Esophagus (tissue), 2 donors: ENCODE results near the gene F10. TPM values are rescaled to one million over a fixed set of nuclear protein-coding genes. Genes with fewer than 3 reads are reported as not detected.

ENCODE experiments used
- H3K27ac ChIP-seq, 2 donors: one replicate each; pipeline ENCODE4 v1.5.1; 2013; ENCODE audit warnings: low read depth in 2 of 2, mild to moderate bottlenecking in 2 of 2, inconsistent platforms in 1 of 2, low read length in 1 of 2, moderate library complexity in 1 of 2
- H3K27me3 ChIP-seq, 2 donors: one replicate each; pipeline ENCODE4 v1.6.1; 2013; ENCODE audit warnings: low read length in 2 of 2, control low read depth in 1 of 2, mild to moderate bottlenecking in 1 of 2; ENCODE audit not compliant: insufficient read depth in 2 of 2, control insufficient read depth in 1 of 2
- H3K36me3 ChIP-seq, 2 donors: one replicate each; pipeline ENCODE4 v1.6.1; 2013; ENCODE audit warnings: low read length in 1 of 2; ENCODE audit not compliant: control insufficient read depth in 2 of 2, insufficient read depth in 2 of 2
- H3K4me1 ChIP-seq, 2 donors: one replicate each; pipeline ENCODE4 v1.6.1; 2013; ENCODE audit warnings: low read length in 1 of 2; ENCODE audit not compliant: control insufficient read depth in 2 of 2, insufficient read depth in 2 of 2
- H3K4me3 ChIP-seq, 2 donors: one replicate each; pipeline ENCODE4 v1.5.1; 2013; ENCODE audit warnings: low read length in 2 of 2, mild to moderate bottlenecking in 2 of 2, low read depth in 1 of 2, moderate library complexity in 1 of 2
- H3K9me3 ChIP-seq, 2 donors: one replicate each; pipeline ENCODE4 v1.6.1; 2013; ENCODE audit warnings: mild to moderate bottlenecking in 2 of 2, low read depth in 1 of 2, low read length in 1 of 2, moderate library complexity in 1 of 2; ENCODE audit not compliant: control insufficient read depth in 2 of 2, insufficient read depth in 1 of 2
- WGBS, 2 donors: extraction: QIAGEN DNeasy Blood & Tissue Kit; methylation state at CpG; one replicate each; pipeline ENCODE4 v1.1.7; 2013; 5-methylcytosine and 5-hydroxymethylcytosine counted together
- polyA plus RNA-seq, 2 donors: library from polyadenylated mRNA; stranded (reverse); fragments of 200-250 nt; gene quantifications; one replicate each; pipeline ENCODE4 v1.2.3, GENCODE V29; 2013
- donor health status: healthy with polysubstance abuse.
- donor health status: Bipolar disorder and iron deficiency.

Gene F10
- polyA plus RNA-seq, 2 donors, result 1.6 to 4.5 TPM

DNA sequence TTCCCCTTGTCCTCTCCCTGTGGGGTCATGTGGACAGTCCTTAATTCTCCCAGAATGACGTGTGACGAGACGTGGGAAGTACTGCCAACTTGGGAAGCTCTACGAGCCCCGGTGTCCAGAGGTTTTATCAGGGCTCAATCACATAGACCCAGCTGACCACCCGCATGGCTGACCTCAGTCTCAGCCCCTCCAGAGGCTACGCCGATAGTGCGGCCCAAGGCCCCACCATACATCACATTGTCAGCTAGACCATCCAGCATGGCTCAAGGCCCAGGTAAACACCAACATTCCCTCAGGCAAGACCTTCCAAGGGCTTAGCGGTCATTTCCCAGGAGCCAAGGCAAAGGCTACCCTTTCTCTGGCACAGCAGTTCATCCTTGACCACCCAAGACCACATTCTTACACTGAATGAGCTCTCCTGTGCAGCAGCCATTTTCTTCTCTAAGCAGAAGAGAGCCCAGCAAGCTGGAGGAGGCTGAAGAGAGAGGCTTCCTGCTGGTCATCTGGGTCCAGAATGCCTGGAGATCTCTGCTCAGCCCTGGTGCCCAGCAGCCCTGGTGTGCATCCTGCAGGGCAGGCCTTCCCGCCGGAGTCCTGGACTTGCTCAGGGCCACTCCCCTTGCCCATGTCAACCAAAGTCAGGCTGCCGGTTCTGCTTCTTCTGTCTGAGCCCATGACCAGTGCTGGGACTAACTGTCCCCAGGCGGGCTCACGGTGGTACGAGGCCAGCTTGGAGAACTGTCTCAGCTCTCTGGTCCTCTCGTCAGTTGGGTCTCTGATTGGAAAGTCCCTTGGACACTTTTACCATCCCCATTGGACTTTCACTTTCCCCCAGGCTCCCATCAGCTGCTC lies 7.9 kb upstream of the F10 start:
- H3K27me3 ChIP-seq, result peaks cover 3 to 9% of the 10 kb centered on the region in 2 donors
- peaks cover 0 to 4% of the 10 kb centered on the region in 2 donors for H3K9me3 ChIP-seq
- H3K27ac ChIP-seq, result no peak overlapping the region
- H3K4me1 ChIP-seq, result peaks cover 8 to 9% of the 10 kb centered on the region in 2 donors
- H3K4me3 ChIP-seq, result no peak overlapping the region
- WGBS, 2 donors, result 87 to 90% methylated on average over 17 of the region's 17 CpGs
- no peaks in the 10 kb centered on the region for H3K36me3 ChIP-seq

DNA sequence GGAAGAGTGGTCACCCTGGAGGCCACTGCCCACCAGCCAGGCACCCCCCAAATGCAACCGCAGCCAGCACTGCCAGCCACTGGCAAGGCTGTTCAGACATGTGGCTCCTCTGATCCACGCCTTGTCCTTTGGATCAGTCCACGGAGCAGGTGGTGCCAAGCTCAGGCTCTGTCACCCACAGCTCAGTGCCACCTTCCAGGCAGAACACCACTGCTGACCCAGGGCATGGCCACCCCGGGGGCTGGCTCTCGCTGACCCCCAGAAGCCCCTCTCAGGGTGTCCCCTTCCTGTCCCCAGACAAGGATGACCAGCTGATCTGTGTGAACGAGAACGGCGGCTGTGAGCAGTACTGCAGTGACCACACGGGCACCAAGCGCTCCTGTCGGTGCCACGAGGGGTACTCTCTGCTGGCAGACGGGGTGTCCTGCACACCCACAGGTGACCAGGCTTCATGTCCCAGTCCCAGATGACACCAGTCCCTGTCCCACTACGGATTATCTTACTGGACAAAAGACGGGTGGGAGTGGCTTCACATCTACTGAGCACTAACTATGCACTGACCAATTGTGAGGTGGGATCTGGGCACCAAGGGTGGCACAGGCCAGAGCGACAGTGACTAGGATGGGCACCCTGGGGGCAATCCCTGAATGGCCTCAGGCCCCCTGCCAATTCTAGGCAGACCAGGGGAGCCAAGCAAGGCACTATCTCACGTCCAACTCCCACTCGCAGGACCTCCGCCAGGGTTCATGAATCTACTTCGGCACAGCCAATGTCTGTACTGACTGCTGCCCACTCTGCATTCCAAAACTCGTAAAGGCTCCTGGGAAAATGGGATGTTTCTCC lies 7.0 kb upstream of the F10 start:
- H3K4me1 ChIP-seq, result peaks cover under 1 to 2% of the 10 kb centered on the region in 2 donors
- H3K27ac ChIP-seq, result no peak overlapping the region
- 77 to 81% methylated on average over 21 of the region's 21 CpGs for WGBS, 2 donors
- H3K27me3 ChIP-seq, result peaks cover 0 to under 1% of the 10 kb centered on the region in 2 donors
- no peak overlapping the region for H3K4me3 ChIP-seq
- H3K9me3 ChIP-seq, result peaks cover 0 to 4% of the 10 kb centered on the region in 2 donors
- no peaks in the 10 kb centered on the region for H3K36me3 ChIP-seq

DNA sequence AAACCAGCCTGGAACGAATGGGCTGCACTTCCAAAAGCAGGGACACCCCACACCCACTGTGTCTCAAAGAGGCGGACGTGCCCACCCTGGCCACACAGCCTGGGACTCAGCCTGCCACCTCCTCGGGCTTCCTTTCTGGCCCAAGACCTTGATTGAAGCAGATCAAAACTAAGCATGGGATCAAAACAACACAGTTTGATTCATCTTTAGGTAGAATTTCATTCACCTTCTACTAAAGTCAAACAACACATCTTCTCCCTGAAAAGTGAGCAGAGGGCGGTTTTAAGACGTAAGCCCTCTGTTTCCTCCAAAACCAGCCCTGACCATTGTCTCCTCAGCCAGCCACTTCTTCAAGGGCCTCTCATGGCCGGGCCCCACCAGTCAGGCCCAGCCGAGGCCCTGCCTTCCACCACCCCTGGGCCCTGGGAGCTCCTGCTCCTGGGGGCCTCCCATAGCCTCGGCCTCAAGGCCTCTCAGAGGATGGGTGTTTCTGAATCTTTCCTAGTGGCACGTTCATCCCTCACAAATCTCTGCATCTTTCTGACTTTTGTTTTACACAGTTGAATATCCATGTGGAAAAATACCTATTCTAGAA lies 6.3 kb upstream of the F10 start:
- no peaks in the 10 kb centered on the region for H3K36me3 ChIP-seq
- H3K27ac ChIP-seq, result no peak overlapping the region
- H3K4me3 ChIP-seq, result no peak overlapping the region
- no peaks in the 10 kb centered on the region for H3K27me3 ChIP-seq
- peaks cover 0 to 4% of the 10 kb centered on the region in 2 donors for H3K9me3 ChIP-seq
- 83 to 85% methylated on average over 10 of the region's 10 CpGs for WGBS, 2 donors
- no peaks in the 10 kb centered on the region for H3K4me1 ChIP-seq

DNA sequence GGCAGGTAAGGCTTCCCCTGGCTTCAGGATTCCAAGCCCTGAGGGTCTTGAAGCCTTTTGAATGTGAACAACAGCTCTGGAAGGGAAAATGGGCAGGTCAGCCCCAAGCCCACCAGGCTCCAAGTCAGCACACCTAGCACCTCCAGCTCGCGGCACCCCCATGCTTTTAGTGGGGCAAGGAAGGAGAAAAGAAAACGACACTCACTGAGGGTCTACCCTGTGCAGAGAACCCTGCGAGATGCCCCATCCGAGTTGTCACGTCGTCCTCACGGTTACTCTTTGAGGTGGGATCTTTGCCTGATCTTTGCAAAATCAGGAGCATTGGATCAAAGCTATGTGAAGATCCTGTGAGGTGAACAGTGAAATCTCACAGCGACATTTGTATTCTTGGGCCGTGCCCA lies 5.7 kb upstream of the F10 start:
- WGBS, 2 donors, result 84 to 85% methylated on average over 10 of the region's 10 CpGs
- H3K36me3 ChIP-seq, result no peaks in the 10 kb centered on the region
- H3K4me3 ChIP-seq, result no peak overlapping the region
- no peaks in the 10 kb centered on the region for H3K4me1 ChIP-seq
- H3K9me3 ChIP-seq, result peaks cover 0 to 4% of the 10 kb centered on the region in 2 donors
- H3K27ac ChIP-seq, result no peak overlapping the region
- no peaks in the 10 kb centered on the region for H3K27me3 ChIP-seq

DNA sequence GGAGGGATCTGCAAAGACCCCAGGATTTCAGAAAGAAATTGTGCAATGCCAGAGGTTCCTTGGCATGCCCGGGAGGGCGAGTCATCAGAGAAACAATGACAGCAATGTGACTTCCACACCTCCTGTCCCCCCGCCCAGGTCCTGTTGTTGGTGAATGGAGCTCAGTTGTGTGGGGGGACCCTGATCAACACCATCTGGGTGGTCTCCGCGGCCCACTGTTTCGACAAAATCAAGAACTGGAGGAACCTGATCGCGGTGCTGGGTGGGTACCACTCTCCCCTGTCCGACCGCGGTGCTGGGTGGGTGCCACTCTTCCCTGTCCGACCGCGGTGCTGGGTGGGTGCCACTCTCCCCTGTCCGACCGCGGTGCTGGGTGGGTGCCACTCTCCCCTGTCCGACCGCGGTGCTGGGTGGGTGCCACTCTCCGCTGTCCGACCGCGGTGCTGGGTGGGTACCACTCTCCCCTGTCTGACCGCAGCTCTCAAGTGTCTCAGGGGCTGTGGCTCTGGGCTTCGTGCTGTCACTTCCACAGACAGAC lies 5.2 kb upstream of the F10 start:
- Histone ChIP-seq H3K27me3 (no peaks in the 10 kb centered on the region), H3K4me1 (no peaks in the 10 kb centered on the region), H3K9me3 (peaks cover 0 to 4% of the 10 kb centered on the region in 2 donors), H3K36me3 (no peaks in the 10 kb centered on the region), H3K27ac (no peak overlapping the region), H3K4me3 (no peak overlapping the region)
- 87% methylated on average over 26 of the region's 26 CpGs for WGBS, 2 donors

DNA sequence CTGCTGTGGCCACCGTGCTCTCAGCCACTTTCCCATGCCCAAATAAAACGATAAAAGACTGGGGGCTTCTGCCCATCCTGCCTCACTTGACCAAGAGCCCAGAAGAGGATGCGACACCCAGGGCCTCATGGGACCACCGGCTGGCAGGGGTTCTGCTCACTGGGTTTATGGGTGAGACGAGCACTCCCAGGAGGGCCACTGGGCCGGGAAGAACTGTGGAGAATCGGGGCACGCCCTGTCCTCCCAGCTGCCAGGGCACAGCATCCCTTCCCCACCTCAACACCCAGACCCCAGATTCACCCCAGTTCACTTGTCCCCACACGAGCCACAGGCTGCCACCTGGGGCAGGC lies 4.7 kb upstream of the F10 start:
- 83 to 91% methylated on average over 9 of the region's 9 CpGs for WGBS, 2 donors
- Histone ChIP-seq H3K9me3 (peaks cover 0 to 4% of the 10 kb centered on the region in 2 donors), H3K4me1 (no peaks in the 10 kb centered on the region), H3K27ac (no peak overlapping the region), H3K36me3 (no peaks in the 10 kb centered on the region), H3K4me3 (no peak overlapping the region), H3K27me3 (no peaks in the 10 kb centered on the region)

DNA sequence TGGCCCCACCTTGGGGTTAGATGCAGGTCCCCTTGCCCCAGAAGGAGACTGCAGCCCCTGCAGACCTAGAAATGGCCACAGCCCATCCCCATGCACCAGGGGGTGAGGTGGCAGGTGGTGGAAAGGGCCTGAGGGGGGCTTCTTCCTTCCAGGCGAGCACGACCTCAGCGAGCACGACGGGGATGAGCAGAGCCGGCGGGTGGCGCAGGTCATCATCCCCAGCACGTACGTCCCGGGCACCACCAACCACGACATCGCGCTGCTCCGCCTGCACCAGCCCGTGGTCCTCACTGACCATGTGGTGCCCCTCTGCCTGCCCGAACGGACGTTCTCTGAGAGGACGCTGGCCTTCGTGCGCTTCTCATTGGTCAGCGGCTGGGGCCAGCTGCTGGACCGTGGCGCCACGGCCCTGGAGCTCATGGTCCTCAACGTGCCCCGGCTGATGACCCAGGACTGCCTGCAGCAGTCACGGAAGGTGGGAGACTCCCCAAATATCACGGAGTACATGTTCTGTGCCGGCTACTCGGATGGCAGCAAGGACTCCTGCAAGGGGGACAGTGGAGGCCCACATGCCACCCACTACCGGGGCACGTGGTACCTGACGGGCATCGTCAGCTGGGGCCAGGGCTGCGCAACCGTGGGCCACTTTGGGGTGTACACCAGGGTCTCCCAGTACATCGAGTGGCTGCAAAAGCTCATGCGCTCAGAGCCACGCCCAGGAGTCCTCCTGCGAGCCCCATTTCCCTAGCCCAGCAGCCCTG lies 4.2 kb upstream of the F10 start:
- Histone ChIP-seq H3K36me3 (no peaks in the 10 kb centered on the region), H3K9me3 (peaks cover 0 to 4% of the 10 kb centered on the region in 2 donors), H3K27ac (no peak overlapping the region), H3K27me3 (no peaks in the 10 kb centered on the region), H3K4me3 (no peak overlapping the region), H3K4me1 (no peaks in the 10 kb centered on the region)
- 88 to 89% methylated on average over 37 to 42 of the region's 42 CpGs for WGBS, 2 donors

DNA sequence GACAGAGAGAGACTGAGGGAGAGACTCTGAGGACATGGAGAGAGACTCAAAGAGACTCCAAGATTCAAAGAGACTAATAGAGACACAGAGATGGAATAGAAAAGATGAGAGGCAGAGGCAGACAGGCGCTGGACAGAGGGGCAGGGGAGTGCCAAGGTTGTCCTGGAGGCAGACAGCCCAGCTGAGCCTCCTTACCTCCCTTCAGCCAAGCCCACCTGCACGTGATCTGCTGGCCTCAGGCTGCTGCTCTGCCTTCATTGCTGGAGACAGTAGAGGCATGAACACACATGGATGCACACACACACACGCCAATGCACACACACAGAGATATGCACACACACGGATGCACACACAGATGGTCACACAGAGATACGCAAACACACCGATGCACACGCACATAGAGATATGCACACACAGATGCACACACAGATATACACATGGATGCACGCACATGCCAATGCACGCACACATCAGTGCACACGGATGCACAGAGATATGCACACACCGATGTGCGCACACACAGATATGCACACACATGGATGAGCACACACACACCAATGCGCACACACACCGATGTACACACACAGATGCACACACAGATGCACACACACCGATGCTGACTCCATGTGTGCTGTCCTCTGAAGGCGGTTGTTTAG lies 3.3 kb upstream of the F10 start:
- H3K27ac ChIP-seq, result no peak overlapping the region
- no peaks in the 10 kb centered on the region for H3K36me3 ChIP-seq
- peaks cover 0 to 4% of the 10 kb centered on the region in 2 donors for H3K9me3 ChIP-seq
- no peaks in the 10 kb centered on the region for H3K27me3 ChIP-seq
- H3K4me3 ChIP-seq, result no peak overlapping the region
- 84 to 86% methylated on average over 16 of the region's 16 CpGs for WGBS, 2 donors
- no peaks in the 10 kb centered on the region for H3K4me1 ChIP-seq
